ENCODE measurements around the gene EIF3M.

DNA sequence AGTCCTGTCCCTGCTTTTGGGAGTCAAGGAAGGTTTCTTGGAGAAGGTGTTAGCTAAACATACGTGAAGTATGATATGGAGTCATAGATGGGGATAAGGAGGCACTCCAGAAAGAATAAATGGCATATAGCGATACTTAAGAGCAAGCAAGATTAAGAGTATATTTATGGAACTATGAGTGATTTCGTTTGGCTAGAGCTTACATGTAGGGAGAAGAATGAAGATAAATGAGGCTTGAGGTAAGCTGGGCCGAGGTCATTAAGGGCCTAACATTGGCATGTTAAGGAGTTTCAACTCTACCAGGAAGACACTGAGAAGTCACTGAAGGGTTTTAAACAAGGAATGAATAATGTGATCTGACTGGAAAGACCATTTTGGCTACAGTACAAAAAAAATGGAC, 33.3 kb downstream of the EIF3M start:
- TF ChIP-seq POLR2AphosphoS5 (IDR thresholded peaks at IDR 0.05) (no peak), CTCF (IDR thresholded peaks at IDR 0.05) (no peak), POLR2A (IDR thresholded peaks at IDR 0.05) (no peak), EP300 (IDR thresholded peaks at IDR 0.05) (no peak)

Measured in suprapubic skin (tissue), 4 donors.